Measurements from ENCODE around the gene KRT74.

KRT74 gene

GRCh38 chr12:52582971-52583456 is 9.4 kb upstream of the KRT74 start:
- no peaks in the 10 kb centered on the region for H3K27me3 ChIP-seq (ENCODE audit: insufficient read depth, low read length)
- H3K4me3 ChIP-seq (ENCODE audit: low read length), result no peak overlapping the region
- whole genome bisulfite sequencing, result 28% methylated on average over 7 of the region's 7 CpGs
- no peaks in the 10 kb centered on the region for H3K9me3 ChIP-seq (ENCODE audit: insufficient read depth, low read depth, low read length)
- no peak overlapping the region for H3K27ac ChIP-seq (ENCODE audit: low read depth, low read length)
- no peaks in the 10 kb centered on the region for H3K36me3 ChIP-seq (ENCODE audit: insufficient read depth, low read length)
- no peaks in the 10 kb centered on the region for H3K4me1 ChIP-seq (ENCODE audit: insufficient read depth, low read length)
- no peak overlapping the region for H3K9ac ChIP-seq (ENCODE audit: low read depth, low read length)

DNA sequence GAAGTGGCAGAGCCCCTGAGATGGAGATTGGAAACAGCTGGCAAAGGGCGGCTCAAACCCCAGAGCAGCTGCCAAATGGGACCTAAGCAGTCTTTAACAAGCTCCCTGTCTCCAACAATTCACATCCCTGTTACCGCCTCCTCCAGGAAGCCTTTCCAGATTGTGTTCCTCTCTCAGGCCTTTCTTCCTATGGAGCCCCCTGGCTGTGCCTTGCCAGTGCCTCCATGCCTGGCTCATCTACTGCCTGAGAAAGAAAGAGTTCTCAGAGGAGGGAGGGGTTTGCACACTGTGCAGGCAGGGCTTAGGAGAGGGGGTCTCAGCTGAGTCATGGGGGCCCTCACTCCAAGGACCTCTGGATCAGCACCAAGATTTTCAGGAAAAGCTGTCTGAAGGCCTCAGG is 8.8 kb upstream of the KRT74 start:
- Histone ChIP-seq H3K4me1 (ENCODE audit: insufficient read depth, low read length) (no peaks in the 10 kb centered on the region), H3K27ac (ENCODE audit: low read depth, low read length) (no peak overlapping the region), H3K27me3 (ENCODE audit: insufficient read depth, low read length) (no peaks in the 10 kb centered on the region), H3K36me3 (ENCODE audit: insufficient read depth, low read length) (no peaks in the 10 kb centered on the region), H3K9ac (ENCODE audit: low read depth, low read length) (no peak overlapping the region), H3K9me3 (ENCODE audit: insufficient read depth, low read depth, low read length) (no peaks in the 10 kb centered on the region), H3K4me3 (ENCODE audit: low read length) (no peak overlapping the region)
- 65% methylated on average over 2 of the region's 2 CpGs for WGBS

- Histone ChIP-seq H3K9me3 (ENCODE audit: insufficient read depth, low read depth, low read length) (no peaks in the 10 kb centered on the region), H3K36me3 (ENCODE audit: insufficient read depth, low read length) (no peaks in the 10 kb centered on the region), H3K4me1 (ENCODE audit: insufficient read depth, low read length) (no peaks in the 10 kb centered on the region), H3K27ac (ENCODE audit: low read depth, low read length) (no peak overlapping the region), H3K9ac (ENCODE audit: low read depth, low read length) (no peak overlapping the region), H3K27me3 (ENCODE audit: insufficient read depth, low read length) (no peaks in the 10 kb centered on the region), H3K4me3 (ENCODE audit: low read length) (no peak overlapping the region)
- 89% methylated on average over 6 of the region's 6 CpGs for WGBS
Observed at GRCh38 chr12:52581481-52581880, 7.8 kb upstream of the KRT74 start.

GRCh38 chr12:52581066-52581465 is 7.4 kb upstream of the KRT74 start:
- Histone ChIP-seq H3K9ac (ENCODE audit: low read depth, low read length) (no peak overlapping the region), H3K27ac (ENCODE audit: low read depth, low read length) (no peak overlapping the region), H3K27me3 (ENCODE audit: insufficient read depth, low read length) (no peaks in the 10 kb centered on the region), H3K9me3 (ENCODE audit: insufficient read depth, low read depth, low read length) (no peaks in the 10 kb centered on the region), H3K4me1 (ENCODE audit: insufficient read depth, low read length) (no peaks in the 10 kb centered on the region), H3K4me3 (ENCODE audit: low read length) (no peak overlapping the region), H3K36me3 (ENCODE audit: insufficient read depth, low read length) (no peaks in the 10 kb centered on the region)
- 96% methylated on average over 7 of the region's 7 CpGs for WGBS

- Histone ChIP-seq H3K27me3 (ENCODE audit: insufficient read depth, low read length) (no peaks in the 10 kb centered on the region), H3K4me1 (ENCODE audit: insufficient read depth, low read length) (no peaks in the 10 kb centered on the region), H3K27ac (ENCODE audit: low read depth, low read length) (no peak overlapping the region), H3K36me3 (ENCODE audit: insufficient read depth, low read length) (no peaks in the 10 kb centered on the region), H3K4me3 (ENCODE audit: low read length) (no peak overlapping the region), H3K9ac (ENCODE audit: low read depth, low read length) (no peak overlapping the region), H3K9me3 (ENCODE audit: insufficient read depth, low read depth, low read length) (no peaks in the 10 kb centered on the region)
- 50% methylated on average over 1 of the region's 1 CpG for WGBS
Observed at GRCh38 chr12:52580496-52580895, 6.9 kb upstream of the KRT74 start.

DNA sequence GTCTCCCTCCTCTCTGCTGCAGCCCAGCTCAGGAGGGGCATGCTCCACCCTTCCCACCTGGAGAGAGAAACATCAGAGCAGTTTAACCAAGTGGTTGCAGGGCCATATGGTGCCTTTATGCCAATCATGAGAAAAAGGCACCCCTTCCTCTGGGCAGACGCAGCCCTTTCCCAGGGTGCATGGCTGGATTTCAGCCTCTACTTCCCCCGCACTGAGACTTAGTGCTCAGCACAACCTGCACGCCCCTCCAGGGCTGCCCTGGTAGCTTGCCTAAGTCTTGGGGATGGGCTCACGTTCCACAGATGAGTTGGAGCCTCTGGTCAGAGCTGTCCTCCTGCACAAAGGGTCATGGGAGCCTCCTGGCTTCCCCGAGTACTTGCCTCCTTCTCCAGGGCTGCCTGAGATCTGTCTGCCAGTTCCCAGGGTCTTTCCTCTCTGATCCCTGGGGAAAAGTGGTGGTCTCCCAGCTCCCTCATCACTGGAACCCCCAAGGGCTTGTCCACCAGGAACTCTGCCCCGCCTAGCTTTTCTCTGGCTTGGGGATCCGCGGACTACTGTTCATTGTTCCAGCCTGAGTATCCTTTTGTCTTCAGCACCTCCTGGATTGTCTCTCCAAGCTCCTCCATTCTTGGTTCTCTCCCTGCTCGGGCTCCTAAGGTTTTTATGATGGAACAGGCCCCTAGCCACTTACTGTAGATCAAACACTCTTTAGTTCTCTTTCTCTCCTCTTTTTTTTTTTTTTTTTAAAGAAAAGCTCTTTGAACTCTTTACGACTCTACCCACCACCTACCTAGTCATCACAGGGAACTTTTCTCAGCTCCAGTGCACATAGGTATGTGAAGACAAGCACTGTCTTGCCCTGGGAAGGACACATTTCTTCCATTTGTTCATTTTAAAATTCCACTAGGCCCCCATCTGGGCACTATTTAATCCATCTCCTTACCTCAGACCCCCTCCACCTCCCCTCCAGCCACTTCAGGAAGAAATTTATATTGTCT is 6.1 kb upstream of the KRT74 start:
- no peaks in the 10 kb centered on the region for H3K27me3 ChIP-seq (ENCODE audit: insufficient read depth, low read length)
- WGBS, result 84% methylated on average over 10 of the region's 10 CpGs

DNA sequence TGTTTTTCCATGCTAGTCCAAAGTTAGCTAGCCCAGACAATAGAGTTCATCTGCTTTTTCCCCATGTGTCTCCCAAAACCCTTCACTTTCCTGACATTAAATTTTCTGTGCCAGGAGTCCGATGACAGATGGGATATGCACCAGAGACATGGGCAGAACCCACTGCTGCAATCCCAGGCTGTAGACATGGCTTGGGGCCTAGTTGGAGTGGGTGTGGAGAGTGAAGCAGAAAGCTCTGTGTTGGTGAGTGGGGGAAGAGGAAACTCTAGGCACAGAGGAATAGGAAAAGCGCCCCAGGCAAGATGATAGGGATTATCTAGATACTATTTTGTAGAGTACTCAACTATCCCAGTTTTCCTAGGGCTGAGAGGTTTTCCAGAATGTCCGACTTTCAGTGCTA is 4.8 kb upstream of the KRT74 start:
- 96% methylated on average over 3 of the region's 3 CpGs for WGBS
- Histone ChIP-seq H3K36me3 (ENCODE audit: insufficient read depth, low read length) (no peaks in the 10 kb centered on the region), H3K4me3 (ENCODE audit: low read length) (no peak overlapping the region), H3K9ac (ENCODE audit: low read depth, low read length) (no peak overlapping the region), H3K9me3 (ENCODE audit: insufficient read depth, low read depth, low read length) (no peaks in the 10 kb centered on the region), H3K27me3 (ENCODE audit: insufficient read depth, low read length) (no peaks in the 10 kb centered on the region), H3K27ac (ENCODE audit: low read depth, low read length) (no peak overlapping the region), H3K4me1 (ENCODE audit: insufficient read depth, low read length) (no peaks in the 10 kb centered on the region)

More for the DNA sequence above, 6.1 kb upstream of the KRT74 start:
- Histone ChIP-seq H3K27ac (ENCODE audit: low read depth, low read length) (no peak overlapping the region), H3K9me3 (ENCODE audit: insufficient read depth, low read depth, low read length) (no peaks in the 10 kb centered on the region), H3K9ac (ENCODE audit: low read depth, low read length) (no peak overlapping the region), H3K4me1 (ENCODE audit: insufficient read depth, low read length) (no peaks in the 10 kb centered on the region), H3K36me3 (ENCODE audit: insufficient read depth, low read length) (no peaks in the 10 kb centered on the region), H3K4me3 (ENCODE audit: low read length) (no peak overlapping the region)

GRCh38 chr12:52577316-52577715 is 3.7 kb upstream of the KRT74 start:
- WGBS, result 94% methylated on average over 8 of the region's 8 CpGs
- Histone ChIP-seq H3K9ac (ENCODE audit: low read depth, low read length) (no peak overlapping the region), H3K4me1 (ENCODE audit: insufficient read depth, low read length) (no peaks in the 10 kb centered on the region), H3K4me3 (ENCODE audit: low read length) (no peak overlapping the region), H3K27me3 (ENCODE audit: insufficient read depth, low read length) (no peaks in the 10 kb centered on the region), H3K9me3 (ENCODE audit: insufficient read depth, low read depth, low read length) (no peaks in the 10 kb centered on the region), H3K36me3 (ENCODE audit: insufficient read depth, low read length) (no peaks in the 10 kb centered on the region), H3K27ac (ENCODE audit: low read depth, low read length) (no peak overlapping the region)

DNA sequence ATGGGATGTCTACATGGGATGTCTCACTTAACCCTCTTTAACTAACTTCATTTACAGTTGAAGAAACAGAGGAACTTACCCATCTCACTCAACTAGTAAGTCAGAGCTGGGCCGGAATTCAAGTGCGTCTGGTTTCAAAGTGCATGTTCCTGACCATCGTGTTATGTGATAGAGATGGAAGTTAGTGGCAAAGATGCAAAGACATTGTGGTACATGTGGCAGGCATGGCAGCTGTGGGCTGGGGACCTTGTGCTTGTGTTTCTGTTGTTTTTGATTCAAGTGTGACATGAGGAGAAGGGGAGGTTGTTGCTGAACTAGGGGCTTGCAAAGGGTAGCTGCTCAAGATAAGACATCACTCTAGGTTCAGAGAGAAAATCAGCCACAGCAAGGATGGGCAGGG is 2.3 kb upstream of the KRT74 start:
- H3K4me1 ChIP-seq (ENCODE audit: insufficient read depth, low read length), result no peaks in the 10 kb centered on the region
- no peaks in the 10 kb centered on the region for H3K27me3 ChIP-seq (ENCODE audit: insufficient read depth, low read length)
- H3K9ac ChIP-seq (ENCODE audit: low read depth, low read length), result no peak overlapping the region
- WGBS, result 97% methylated on average over 3 of the region's 3 CpGs
- no peak overlapping the region for H3K27ac ChIP-seq (ENCODE audit: low read depth, low read length)
- no peak overlapping the region for H3K4me3 ChIP-seq (ENCODE audit: low read length)
- H3K36me3 ChIP-seq (ENCODE audit: insufficient read depth, low read length), result no peaks in the 10 kb centered on the region
- no peaks in the 10 kb centered on the region for H3K9me3 ChIP-seq (ENCODE audit: insufficient read depth, low read depth, low read length)

DNA sequence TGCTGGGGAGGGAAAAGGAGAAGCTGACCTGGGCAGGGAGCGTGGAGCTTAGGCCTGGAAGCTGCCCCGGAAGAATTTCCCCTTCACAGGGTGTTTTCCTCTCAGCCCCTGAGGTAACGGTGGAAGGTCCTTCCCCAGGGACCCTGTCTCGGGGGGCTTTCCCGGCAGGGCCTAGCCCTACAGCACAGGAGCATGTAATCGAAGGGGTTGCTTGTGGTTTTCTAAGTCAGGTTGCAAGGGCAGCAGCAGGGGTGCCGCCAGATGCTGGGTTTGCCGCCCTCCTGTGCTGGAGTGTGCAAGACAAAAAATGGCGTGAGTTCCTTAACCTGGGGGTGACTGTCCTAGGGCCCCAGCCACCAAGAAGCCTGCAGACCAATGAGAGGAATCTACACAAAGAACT is 1.6 kb upstream of the KRT74 start:
- H3K27ac ChIP-seq (ENCODE audit: low read depth, low read length), result no peak overlapping the region
- 94% methylated on average over 9 of the region's 9 CpGs for WGBS
- no peaks in the 10 kb centered on the region for H3K9me3 ChIP-seq (ENCODE audit: insufficient read depth, low read depth, low read length)
- no peaks in the 10 kb centered on the region for H3K36me3 ChIP-seq (ENCODE audit: insufficient read depth, low read length)
- H3K4me1 ChIP-seq (ENCODE audit: insufficient read depth, low read length), result no peaks in the 10 kb centered on the region
- H3K4me3 ChIP-seq (ENCODE audit: low read length), result no peak overlapping the region
- no peaks in the 10 kb centered on the region for H3K27me3 ChIP-seq (ENCODE audit: insufficient read depth, low read length)
- no peak overlapping the region for H3K9ac ChIP-seq (ENCODE audit: low read depth, low read length)

DNA sequence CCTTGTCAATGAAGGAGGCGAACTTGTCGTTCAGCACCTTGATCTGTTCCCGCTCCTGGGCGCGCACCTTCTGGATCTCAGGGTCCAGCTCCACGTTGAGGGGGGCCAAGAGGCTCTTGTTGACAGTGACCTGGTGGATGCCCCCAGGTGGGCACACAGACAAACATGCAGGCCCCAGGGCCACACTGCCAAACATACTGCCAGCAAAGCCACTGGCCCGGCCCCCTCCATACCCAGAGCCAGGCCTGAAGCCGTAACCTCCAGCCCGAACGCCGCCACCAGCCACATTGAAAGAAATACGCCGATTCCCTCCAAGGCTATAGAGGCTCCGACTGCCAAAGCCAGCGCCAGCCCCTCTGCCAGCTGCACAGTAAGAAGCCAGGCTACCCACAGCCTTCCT is 337 bp downstream of the KRT74 start:
- H3K4me1 ChIP-seq (ENCODE audit: insufficient read depth, low read length), result no peaks in the 10 kb centered on the region
- no peak overlapping the region for H3K9ac ChIP-seq (ENCODE audit: low read depth, low read length)
- 95% methylated on average over 15 of the region's 15 CpGs for WGBS
- no peaks in the 10 kb centered on the region for H3K27me3 ChIP-seq (ENCODE audit: insufficient read depth, low read length)
- no peaks in the 10 kb centered on the region for H3K9me3 ChIP-seq (ENCODE audit: insufficient read depth, low read depth, low read length)
- H3K36me3 ChIP-seq (ENCODE audit: insufficient read depth, low read length), result no peaks in the 10 kb centered on the region
- H3K27ac ChIP-seq (ENCODE audit: low read depth, low read length), result no peak overlapping the region
- no peak overlapping the region for H3K4me3 ChIP-seq (ENCODE audit: low read length)
